Measurements from ENCODE around the gene ITIH3.

ITIH3 gene

GRCh38 chr3:52795298-52795900 lies 803 bp downstream of the ITIH3 start:
- no peak for DNase-seq

GRCh38 chr3:52796411-52796810 lies 1.8 kb downstream of the ITIH3 start:
- DNase-seq: no peak

GRCh38 chr3:52798376-52798977 lies 3.9 kb downstream of the ITIH3 start:
- DNase-seq: no peak

GRCh38 chr3:52798978-52799476 lies 4.4 kb downstream of the ITIH3 start:
- no peak for DNase-seq

GRCh38 chr3:52800079-52800478 lies 5.5 kb downstream of the ITIH3 start:
- DNase-seq: no peak

- no peak for DNase-seq
Measured at GRCh38 chr3:52801839-52802238, 7.2 kb downstream of the ITIH3 start.

GRCh38 chr3:52805270-52806039 lies 10.9 kb downstream of the ITIH3 start:
- no peak for DNase-seq

- no peak for DNase-seq
Measured at GRCh38 chr3:52809149-52809548, 14.6 kb downstream of the ITIH3 start.

- no peak for DNase-seq
Measured at GRCh38 chr3:52809662-52810377, 15.2 kb downstream of the ITIH3 start.

GRCh38 chr3:52810923-52811322 lies 16.3 kb downstream of the ITIH3 start:
- DNase-seq: no peak

- no peak for DNase-seq
Measured at GRCh38 chr3:52811452-52812011, 16.9 kb downstream of the ITIH3 start.

- no peak for DNase-seq
Measured at GRCh38 chr3:52813810-52814209, 19.2 kb downstream of the ITIH3 start.

GRCh38 chr3:52816199-52816598 lies 21.6 kb downstream of the ITIH3 start:
- DNase-seq: no peak

- no peak for DNase-seq
Measured at GRCh38 chr3:52816654-52817053, 22.1 kb downstream of the ITIH3 start.

GRCh38 chr3:52817221-52817620 lies 22.6 kb downstream of the ITIH3 start:
- DNase-seq: no peak

GRCh38 chr3:52817860-52818259 lies 23.3 kb downstream of the ITIH3 start:
- DNase-seq: no peak

GRCh38 chr3:52819936-52820335 lies 25.3 kb downstream of the ITIH3 start:
- no peak for DNase-seq

GRCh38 chr3:52820736-52821135 lies 26.1 kb downstream of the ITIH3 start:
- DNase-seq: no peak

GRCh38 chr3:52822363-52822762 lies 27.8 kb downstream of the ITIH3 start:
- no peak for DNase-seq

- no peak for DNase-seq
Measured at GRCh38 chr3:52824037-52824436, 29.4 kb downstream of the ITIH3 start.

GRCh38 chr3:52827441-52827840 lies 32.8 kb downstream of the ITIH3 start:
- DNase-seq: no peak

- no peak for DNase-seq
Measured at GRCh38 chr3:52827866-52828376, 33.3 kb downstream of the ITIH3 start.

GRCh38 chr3:52829482-52829881 lies 34.9 kb downstream of the ITIH3 start:
- no peak for DNase-seq

All from NCI-H748 treated with DMSO at 0.1 percent for 48 hours (cell line).